ENCODE measurements around the gene GANAB. TPM values are rescaled to one million over a fixed set of nuclear protein-coding genes. Genes with fewer than 3 reads are reported as not detected.
A peak's percentile ranks its signal among the peaks of the same experiment; 100 is the strongest.

The GANAB gene
- total and polyA plus RNA-seq, 2 of the 13 experiments (the other 11 are each of a cell fraction or from before 2014, with no cell fraction given): 99.5 to 234 TPM

- TF ChIP-seq SNAPC4 (CRISPR knock-in tag; IDR thresholded peaks at IDR 0.05): peak; percentile 72; the same call in 1 of the 2 replicates
- TF ChIP-seq ZNF10 (CRISPR knock-in tag; IDR thresholded peaks at IDR 0.05; ENCODE audit: borderline replicate concordance, low read depth): no peak
- TF ChIP-seq, protein P1, sequence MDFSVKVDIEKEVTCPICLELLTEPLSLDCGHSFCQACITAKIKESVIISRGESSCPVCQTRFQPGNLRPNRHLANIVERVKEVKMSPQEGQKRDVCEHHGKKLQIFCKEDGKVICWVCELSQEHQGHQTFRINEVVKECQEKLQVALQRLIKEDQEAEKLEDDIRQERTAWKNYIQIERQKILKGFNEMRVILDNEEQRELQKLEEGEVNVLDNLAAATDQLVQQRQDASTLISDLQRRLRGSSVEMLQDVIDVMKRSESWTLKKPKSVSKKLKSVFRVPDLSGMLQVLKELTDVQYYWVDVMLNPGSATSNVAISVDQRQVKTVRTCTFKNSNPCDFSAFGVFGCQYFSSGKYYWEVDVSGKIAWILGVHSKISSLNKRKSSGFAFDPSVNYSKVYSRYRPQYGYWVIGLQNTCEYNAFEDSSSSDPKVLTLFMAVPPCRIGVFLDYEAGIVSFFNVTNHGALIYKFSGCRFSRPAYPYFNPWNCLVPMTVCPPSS (IDR thresholded peaks at IDR 0.05): no peak
- TF ChIP-seq NAIF1 (CRISPR knock-in tag; IDR thresholded peaks at IDR 0.05; ENCODE audit: borderline replicate concordance): no peak
- TF ChIP-seq FIP1L1 (IDR thresholded peaks at IDR 0.05; ENCODE audit: borderline replicate concordance, insufficient read depth, low read depth, low read length): no peak
- TF ChIP-seq NR2F2 (IDR thresholded peaks at IDR 0.05; ENCODE audit: borderline replicate concordance, low read depth): no peak
- peak; percentile 62 for TF ChIP-seq TFDP2 (CRISPR knock-in tag; IDR thresholded peaks at IDR 0.05)
- 0 out of 2 replicates have a peak, but pooled peaks have one; percentile 44 for TF ChIP-seq SIX1 (CRISPR knock-in tag; IDR thresholded peaks at IDR 0.05; ENCODE audit: borderline replicate concordance)
- no peak for TF ChIP-seq ZNF691 (CRISPR knock-in tag; IDR thresholded peaks at IDR 0.05; ENCODE audit: borderline replicate concordance, low read depth)
- TF ChIP-seq ZSCAN20 (CRISPR knock-in tag; IDR thresholded peaks at IDR 0.05; ENCODE audit: borderline replicate concordance): 0 out of 2 replicates have a peak, but pooled peaks have one; percentile 12
- TF ChIP-seq ZNF784 (CRISPR knock-in tag; IDR thresholded peaks at IDR 0.05; ENCODE audit: borderline replicate concordance): no peak
- TF ChIP-seq KLF12 (CRISPR knock-in tag; IDR thresholded peaks at IDR 0.05; ENCODE audit: borderline replicate concordance): peak; percentile 10; the same call in 1 of the 2 replicates
- no peak for TF ChIP-seq FOXA1 (IDR thresholded peaks at IDR 0.05)
- TF ChIP-seq FOXA1 (CRISPR knock-in tag; IDR thresholded peaks at IDR 0.05): no peak
- TF ChIP-seq JUNB (CRISPR knock-in tag; IDR thresholded peaks at IDR 0.05; ENCODE audit: borderline replicate concordance): no peak
- TF ChIP-seq GTF3A (CRISPR knock-in tag; conservative IDR thresholded peaks at IDR 0.05): no peak
- TF ChIP-seq ZNF724P (CRISPR knock-in tag; IDR thresholded peaks at IDR 0.05; ENCODE audit: borderline replicate concordance): no peak; the same call in 1 of the 2 replicates
- no peak for TF ChIP-seq NCOA5 (CRISPR knock-in tag; IDR thresholded peaks at IDR 0.05)
- TF ChIP-seq MIXL1 (CRISPR knock-in tag; IDR thresholded peaks at IDR 0.05): peak; percentile 69; the same call in 1 of the 2 replicates
Observed at GRCh38 chr11:62678770-62679696, 32.6 kb upstream of the GANAB start, which contains the start of gene UBXN1 (continued).
